Stomach (tissue), 19 donors: ENCODE measurements around the gene TEX47. TPM values are rescaled to one million over a fixed set of nuclear protein-coding genes. Genes with fewer than 3 reads are reported as not detected.

Source experiments
- DNase-seq, 2 donors: peaks; one replicate each; pipeline versions ENCODE4 v3.0.0 to v3.0.0-alpha.2; 2013 to 2019
- H3K27ac ChIP-seq, 5 donors: fragments of 200-600 bp in 4 of 5; sonication (generic) in 4 of 5; one replicate each; pipeline ENCODE4 v1.5.1; 2013 to 2019; ENCODE audit warnings: mild to moderate bottlenecking in 1 of 5, moderate library complexity in 1 of 5
- H3K27me3 ChIP-seq, 3 donors: fragments of 200-600 bp; sonication (generic); one replicate each; pipeline ENCODE4 v1.5.1; 2017 to 2019; ENCODE audit warnings: mixed run types in 1 of 3
- H3K36me3 ChIP-seq, 4 donors: fragments of 200-600 bp; sonication (generic); 1 replicate in 3 of 4; 2 replicates in 1 of 4; pipeline ENCODE4 v1.5.1; 2016 to 2019
- H3K4me1 ChIP-seq, 4 donors: fragments of 200-600 bp; sonication (generic); one replicate each; pipeline ENCODE4 v1.5.1; 2016 to 2019
- H3K4me3 ChIP-seq, 4 donors: fragments of 200-600 bp; sonication (generic) in 3 of 4; one replicate each; pipeline ENCODE4 v1.5.1; 2016 to 2019; ENCODE audit warnings: mild to moderate bottlenecking in 1 of 4
- H3K9me3 ChIP-seq, 4 donors: fragments of 200-600 bp; sonication (generic); one replicate each; pipeline ENCODE4 v1.5.1; 2016 to 2019
- EP300 ChIP-seq: sonication (generic); formaldehyde crosslinking; IDR thresholded peaks from one replicate; pipeline ENCODE4 v1.6.1; 2017; ENCODE audit warnings: antibody characterized with exemption
- POLR2A ChIP-seq, 4 donors: fragments of 450-650 bp; IDR thresholded peaks; one replicate each; pipeline ENCODE4 v1.6.1; 2016; ENCODE audit warnings: antibody characterized with exemption in 4 of 4, control low read depth in 2 of 4, mild to moderate bottlenecking in 1 of 4, moderate library complexity in 1 of 4
- POLR2AphosphoS5 ChIP-seq, 3 donors: sonication (generic); formaldehyde crosslinking; IDR thresholded peaks; one replicate each; pipeline ENCODE4 v1.6.1; 2016; ENCODE audit warnings: antibody characterized with exemption in 3 of 3
- WGBS, 5 donors: extraction: QIAGEN DNeasy Blood & Tissue Kit in 3 of 5; methylation state at CpG; one replicate each; pipeline versions ENCODE4 v1.1.5 to v1.1.7; 2013 to 2018; 5-methylcytosine and 5-hydroxymethylcytosine counted together
- intact Hi-C: fragments of 100-400 bp; cut with DNase I; formaldehyde crosslinking; loops from one replicate; pipeline ENCODE4 v1.15.1; 2023; ENCODE audit warnings: low total_unique reads
- long read RNA-seq, 10 donors: transcript quantifications; one replicate each; lab custom pipeline, GENCODE V29; 2026
- polyA plus RNA-seq, 3 donors: library from polyadenylated mRNA; stranded (reverse); fragments of 200-250 nt; gene quantifications; one replicate each; pipeline ENCODE4 v1.2.3, GENCODE V29; 2013
- total RNA-seq, 5 donors: library from RNA; depleted of rRNA; stranded (reverse); fragments of >200 nt; gene quantifications; one replicate each; pipeline versions ENCODE4 v1.1.0 to v1.2.3, GENCODE V29; 2014 to 2016
- TF ChIP-seq, protein P1 (sequence below), 7 experiments: fragments of 450-650 bp in 4 of 7; fragments of 200-600 bp in 3 of 7; sonication (generic) in 3 of 7; IDR thresholded peaks; one replicate each; pipeline ENCODE4 v1.5.1; 2016 to 2019; ENCODE audit warnings: antibody characterized with exemption in 7 of 7, control low read depth in 2 of 7, mild to moderate bottlenecking in 1 of 7
- donor health status: healthy with polysubstance abuse.
- donor health status: Bipolar disorder and iron deficiency.
- donor health status: healthy.

Gene TEX47
- total RNA-seq (not detected), polyA plus RNA-seq (not detected)
- long read RNA-seq, donor 1: 0 reads
- long read RNA-seq, donor 2: 0 reads
- long read RNA-seq, donor 3: 0 reads
- long read RNA-seq, donor 4: 0 reads
- long read RNA-seq, donor 5: 0 reads
- long read RNA-seq, donor 6: 0 reads
- long read RNA-seq, donor 7: 0 reads
- long read RNA-seq, donor 8: 0 reads
- long read RNA-seq, donor 9: 0 reads
- long read RNA-seq, donor 10: 0 reads

DNA sequence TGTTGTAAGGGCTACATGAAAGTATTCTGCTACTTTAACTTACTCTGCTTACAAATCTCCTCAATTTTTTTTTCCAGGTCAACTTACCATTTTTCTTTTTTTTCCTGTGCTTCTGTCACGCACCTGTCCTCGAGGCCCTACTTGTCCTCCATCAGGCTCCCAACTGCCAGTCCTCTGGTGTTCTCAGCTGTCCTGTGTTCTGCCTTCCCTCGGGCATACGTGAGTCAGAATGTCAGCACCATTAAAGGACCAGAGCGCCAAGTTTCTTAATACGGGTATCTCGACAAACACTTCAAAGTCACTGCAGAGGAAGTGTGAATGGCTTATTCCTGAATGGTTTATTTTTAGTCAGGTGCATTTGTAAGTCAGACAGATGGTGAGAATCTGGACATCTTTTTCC, at the start of gene TEX47:
Gene TEX47 (minus strand): TSS at position 185 of the 400 bp plus-strand sequence. CDS start 795 bp downstream, outside the sequence.
- Histone ChIP-seq H3K9me3 (no peaks in the 10 kb centered on the region), H3K4me1 (no peaks in the 10 kb centered on the region), H3K36me3 (no peaks in the 10 kb centered on the region), H3K27ac (no peak within 1 kb of the TSS), H3K4me3 (no peak within 1 kb of the TSS), H3K27me3 (no peaks in the 10 kb centered on the region)
- TF ChIP-seq POLR2A (IDR thresholded peaks at IDR 0.05) (no peak), EP300 (no peak), POLR2AphosphoS5 (IDR thresholded peaks at IDR 0.05) (no peak)
- TF ChIP-seq, protein P1, sequence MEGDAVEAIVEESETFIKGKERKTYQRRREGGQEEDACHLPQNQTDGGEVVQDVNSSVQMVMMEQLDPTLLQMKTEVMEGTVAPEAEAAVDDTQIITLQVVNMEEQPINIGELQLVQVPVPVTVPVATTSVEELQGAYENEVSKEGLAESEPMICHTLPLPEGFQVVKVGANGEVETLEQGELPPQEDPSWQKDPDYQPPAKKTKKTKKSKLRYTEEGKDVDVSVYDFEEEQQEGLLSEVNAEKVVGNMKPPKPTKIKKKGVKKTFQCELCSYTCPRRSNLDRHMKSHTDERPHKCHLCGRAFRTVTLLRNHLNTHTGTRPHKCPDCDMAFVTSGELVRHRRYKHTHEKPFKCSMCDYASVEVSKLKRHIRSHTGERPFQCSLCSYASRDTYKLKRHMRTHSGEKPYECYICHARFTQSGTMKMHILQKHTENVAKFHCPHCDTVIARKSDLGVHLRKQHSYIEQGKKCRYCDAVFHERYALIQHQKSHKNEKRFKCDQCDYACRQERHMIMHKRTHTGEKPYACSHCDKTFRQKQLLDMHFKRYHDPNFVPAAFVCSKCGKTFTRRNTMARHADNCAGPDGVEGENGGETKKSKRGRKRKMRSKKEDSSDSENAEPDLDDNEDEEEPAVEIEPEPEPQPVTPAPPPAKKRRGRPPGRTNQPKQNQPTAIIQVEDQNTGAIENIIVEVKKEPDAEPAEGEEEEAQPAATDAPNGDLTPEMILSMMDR (IDR thresholded peaks at IDR 0.05): no peak
- intact Hi-C loops: no loop called here
- no peak for DNase-seq
- 71 to 82% (median 78%) methylated on average over 7 of the region's 7 CpGs for WGBS, 5 donors

DNA sequence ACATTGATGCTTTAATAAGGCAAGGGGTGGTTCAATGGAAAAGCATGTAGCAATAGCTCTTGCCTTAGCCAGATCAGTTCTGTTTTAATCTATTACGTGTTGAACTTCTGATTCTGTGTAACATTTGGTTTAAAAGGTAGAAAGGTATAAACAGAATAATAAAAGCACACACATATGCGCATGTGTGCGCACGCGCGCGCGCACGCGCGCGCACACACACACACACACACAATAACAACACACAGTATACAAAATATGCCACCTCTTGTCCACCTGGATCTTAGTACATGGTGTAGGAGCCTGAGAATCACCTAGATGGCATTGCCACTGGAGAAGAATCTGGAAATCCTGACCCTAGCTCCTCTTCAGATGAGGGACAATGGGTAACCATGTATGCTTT, 49.6 kb upstream of the TEX47 start:
- Histone ChIP-seq H3K9me3 (no peaks in the 10 kb centered on the region), H3K4me3 (no peak overlapping the region), H3K4me1 (no peaks in the 10 kb centered on the region), H3K27ac (no peak overlapping the region), H3K27me3 (no peaks in the 10 kb centered on the region), H3K36me3 (no peaks in the 10 kb centered on the region)
- TF ChIP-seq, protein P1 (IDR thresholded peaks at IDR 0.05): no peak
- no peak for TF ChIP-seq EP300
- TF ChIP-seq POLR2AphosphoS5 (IDR thresholded peaks at IDR 0.05): no peak
- TF ChIP-seq POLR2A (IDR thresholded peaks at IDR 0.05): no peak
- WGBS, 5 donors: 74 to 94% (median 86%) methylated on average over 12 of the region's 12 CpGs
- no peak for DNase-seq
- intact Hi-C loops: no loop called here

DNA sequence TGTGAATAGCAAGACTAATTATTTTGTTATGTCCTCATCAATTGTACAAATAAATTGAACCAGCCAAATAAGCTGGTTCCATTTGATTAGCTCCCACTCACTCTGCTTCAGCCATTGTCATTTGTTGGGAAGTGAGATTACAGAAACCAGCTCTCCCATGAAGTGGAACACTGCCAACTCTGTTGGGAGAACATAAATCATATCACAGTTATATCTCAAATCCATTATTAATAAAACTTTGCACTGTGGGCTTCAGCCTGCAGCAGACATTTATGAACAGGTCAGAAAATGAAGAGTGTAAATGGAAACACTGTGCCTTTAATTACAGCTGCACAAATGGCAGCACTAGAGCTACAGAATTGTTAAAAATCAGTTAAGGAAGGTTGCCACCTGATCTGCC, 46.7 kb upstream of the TEX47 start:
- DNase-seq: peak in 1 of 2 donors; percentile 22
- TF ChIP-seq EP300: no peak
- no peak for TF ChIP-seq POLR2AphosphoS5 (IDR thresholded peaks at IDR 0.05)
- TF ChIP-seq, protein P1 (IDR thresholded peaks at IDR 0.05): no peak
- TF ChIP-seq POLR2A (IDR thresholded peaks at IDR 0.05): no peak
- no peak overlapping the region for H3K4me3 ChIP-seq

DNA sequence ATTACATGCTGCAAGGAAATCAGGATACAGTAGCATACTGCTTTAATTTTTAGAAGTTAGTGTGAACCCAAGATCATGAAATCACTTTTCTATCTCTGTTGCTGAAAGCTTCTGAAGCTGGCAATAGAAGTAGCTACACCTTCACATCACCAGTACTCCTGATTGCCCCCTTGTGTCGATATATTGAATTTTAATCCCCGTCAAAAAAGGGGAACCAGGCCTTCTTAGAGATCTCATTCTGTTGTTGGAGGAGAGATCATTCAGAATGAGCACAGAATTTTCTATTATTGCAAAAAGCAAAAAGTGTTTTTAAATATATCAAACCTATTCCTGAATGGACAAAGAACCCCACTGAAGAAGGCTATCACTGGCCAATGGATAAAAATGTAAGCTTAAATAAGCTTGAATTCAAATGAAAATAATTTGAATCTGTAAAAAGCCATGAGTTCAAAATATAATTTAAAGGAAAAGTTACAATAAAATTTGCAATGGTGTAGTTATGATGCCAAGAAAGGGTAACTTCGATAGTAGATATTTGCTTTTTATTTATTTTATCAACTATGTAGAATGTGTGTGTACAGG, 39.7 kb upstream of the TEX47 start:
- peak in 1 of 2 donors; percentile 62 for DNase-seq
- no peaks in the 10 kb centered on the region for H3K9me3 ChIP-seq
- no peaks in the 10 kb centered on the region for H3K36me3 ChIP-seq
- no peak for TF ChIP-seq POLR2A (IDR thresholded peaks at IDR 0.05)
- no peak for TF ChIP-seq POLR2AphosphoS5 (IDR thresholded peaks at IDR 0.05)
- TF ChIP-seq EP300: no peak
- TF ChIP-seq, protein P1 (IDR thresholded peaks at IDR 0.05): peak in 2 of 7 experiments; percentile 29 to 30
- no peaks in the 10 kb centered on the region for H3K4me1 ChIP-seq
- H3K27ac ChIP-seq: no peak overlapping the region
- WGBS, 5 donors: 21 to 36% (median 29%) methylated on average over 3 of the region's 3 CpGs
- intact Hi-C loops: no loop called here
- H3K27me3 ChIP-seq: no peaks in the 10 kb centered on the region
- no peak overlapping the region for H3K4me3 ChIP-seq

More for the DNA sequence above, 46.7 kb upstream of the TEX47 start:
- Histone ChIP-seq H3K4me1 (no peaks in the 10 kb centered on the region), H3K27me3 (no peaks in the 10 kb centered on the region), H3K9me3 (no peaks in the 10 kb centered on the region), H3K27ac (no peak overlapping the region), H3K36me3 (no peaks in the 10 kb centered on the region)
- intact Hi-C loops: no loop called here
